Kasumi-1 (cell line): ENCODE results near the gene AIPL1.

Source experiments
- DNase-seq, 2 experiments: peaks; one replicate each; lab custom pipeline; 2025; lab: John Stamatoyannopoulos, UW

Gene AIPL1

GRCh38 chr17:6467567-6467966, 32.6 kb upstream of the AIPL1 start:
- DNase-seq, result no peak

- DNase-seq, result no peak
Observed at GRCh38 chr17:6465206-6466003, 30.5 kb upstream of the AIPL1 start.

GRCh38 chr17:6464446-6465041, 29.6 kb upstream of the AIPL1 start:
- no peak for DNase-seq

- no peak for DNase-seq
Observed at GRCh38 chr17:6463616-6464445, 28.9 kb upstream of the AIPL1 start.

- no peak for DNase-seq
Observed at GRCh38 chr17:6462692-6463091, 27.8 kb upstream of the AIPL1 start.

- no peak for DNase-seq
Observed at GRCh38 chr17:6461792-6462524, 27.0 kb upstream of the AIPL1 start.

- DNase-seq, result no peak
Observed at GRCh38 chr17:6461246-6461645, 26.3 kb upstream of the AIPL1 start.

- DNase-seq, result no peak
Observed at GRCh38 chr17:6460531-6461161, 25.7 kb upstream of the AIPL1 start.

- no peak for DNase-seq
Observed at GRCh38 chr17:6458460-6458950, 23.6 kb upstream of the AIPL1 start.

- DNase-seq, result no peak
Observed at GRCh38 chr17:6457688-6458459, 23.0 kb upstream of the AIPL1 start.

GRCh38 chr17:6456914-6457687, 22.2 kb upstream of the AIPL1 start:
- DNase-seq, result no peak

GRCh38 chr17:6456321-6456720, 21.4 kb upstream of the AIPL1 start:
- no peak for DNase-seq

- DNase-seq, result no peak
Observed at GRCh38 chr17:6455321-6455705, 20.4 kb upstream of the AIPL1 start.

- DNase-seq, result no peak
Observed at GRCh38 chr17:6454495-6455320, 19.8 kb upstream of the AIPL1 start.

- no peak for DNase-seq
Observed at GRCh38 chr17:6453279-6454024, 18.5 kb upstream of the AIPL1 start.

GRCh38 chr17:6452471-6453266, 17.7 kb upstream of the AIPL1 start:
- no peak for DNase-seq
